Activated CD4-positive, CD25-positive, alpha-beta regulatory T cell treated with anti-CD3 and anti-CD28 coated beads, Interleukin-2, amount 50 U/mL, for 24 hours (primary cell): Measurements from ENCODE around the gene CD207.
"Not testable (repeated sequence)": the region's sequence is repeated elsewhere in the genome, so short reads cannot be mapped to it uniquely, and the experiment has no call there.

Experiments used
- ATAC-seq, 2 donors: fragments of 150-1000 bp; cut with Tn5 transposase; one replicate each; pipeline ENCODE4 v1.10.0; 2021; ENCODE audit warnings: mild to moderate bottlenecking in 1 of 2, moderate library complexity in 1 of 2

Gene CD207

DNA sequence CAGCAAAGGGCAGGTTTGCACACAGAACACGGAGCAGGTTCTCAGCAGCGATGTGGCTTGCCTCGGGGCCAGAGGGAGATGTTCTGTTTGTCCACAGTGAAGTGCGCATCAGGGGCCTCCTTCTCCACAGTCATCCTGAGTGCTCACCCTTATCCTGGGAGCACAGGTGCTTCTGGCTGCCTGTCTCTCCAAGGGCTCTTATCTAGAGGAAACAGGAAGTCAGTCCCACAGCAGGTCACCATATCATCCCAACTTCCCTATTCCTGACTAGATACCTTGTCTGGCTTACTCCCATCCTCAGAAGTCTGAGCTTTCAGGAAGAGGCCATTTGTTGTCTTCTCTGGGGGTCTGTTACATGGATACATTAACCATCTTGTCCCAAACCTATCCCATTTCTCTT is at the start of gene CD207:
Gene CD207, minus strand, starts transcription at position 174 of the 400 bp plus-strand sequence. Its CDS starts 40 bp downstream, at position 134.
- ATAC-seq, result no peak

DNA sequence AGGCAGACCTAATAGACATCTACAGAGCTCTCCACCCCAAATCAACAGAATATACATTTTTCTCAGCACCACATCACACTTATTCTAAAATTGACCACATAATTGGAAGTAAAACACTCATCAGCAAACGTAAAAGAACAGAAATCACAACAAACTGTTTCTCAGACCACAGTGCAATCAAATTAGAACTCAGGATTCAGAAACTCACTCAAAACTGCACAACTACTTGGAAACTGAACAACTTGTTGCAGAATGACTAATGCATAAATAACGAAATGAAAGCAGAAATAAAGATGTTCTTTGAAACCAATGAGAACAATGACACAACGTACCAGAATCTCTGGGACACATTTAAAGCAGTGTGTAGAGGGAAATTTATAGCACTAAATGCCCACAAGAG is 42.9 kb upstream of the CD207 start:
- ATAC-seq, result not testable (repeated sequence)

- ATAC-seq, result not testable (repeated sequence)
Observed at GRCh38 chr2:70876138-70876537, 40.5 kb upstream of the CD207 start.

- ATAC-seq, result no peak
Observed at GRCh38 chr2:70873541-70873940, 37.9 kb upstream of the CD207 start.

- ATAC-seq, result peak; percentile 81 to 85
Observed at GRCh38 chr2:70871398-70872211, 36.0 kb upstream of the CD207 start.

GRCh38 chr2:70870790-70871189 is 35.2 kb upstream of the CD207 start:
- ATAC-seq, result no peak

GRCh38 chr2:70868970-70869369 is 33.4 kb upstream of the CD207 start:
- ATAC-seq, result no peak

GRCh38 chr2:70861777-70862625 is 26.4 kb upstream of the CD207 start:
- ATAC-seq, result peak; percentile 33 to 56

DNA sequence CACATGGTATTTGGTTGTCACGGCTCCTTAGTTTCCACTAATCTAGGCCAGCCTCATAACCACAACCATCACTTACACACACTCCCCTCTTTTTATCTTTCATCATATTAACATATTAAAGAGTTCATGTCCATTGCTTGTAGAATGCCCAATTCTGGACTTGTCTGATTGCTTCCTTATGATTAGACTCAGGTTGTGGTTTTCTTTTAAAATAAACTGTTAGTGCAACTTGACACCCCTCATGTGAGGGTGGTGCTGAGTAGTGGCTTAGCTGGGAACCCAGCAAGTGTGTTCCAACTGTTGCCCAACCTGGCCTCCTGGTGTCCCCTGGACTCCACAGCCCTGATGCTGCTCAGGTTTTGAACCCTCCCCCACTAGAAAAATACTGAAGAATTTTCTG is 20.1 kb upstream of the CD207 start:
- ATAC-seq, result no peak

GRCh38 chr2:70854411-70854810 is 18.8 kb upstream of the CD207 start:
- ATAC-seq, result no peak

- ATAC-seq, result no peak
Observed at GRCh38 chr2:70852824-70853223, 17.2 kb upstream of the CD207 start.

DNA sequence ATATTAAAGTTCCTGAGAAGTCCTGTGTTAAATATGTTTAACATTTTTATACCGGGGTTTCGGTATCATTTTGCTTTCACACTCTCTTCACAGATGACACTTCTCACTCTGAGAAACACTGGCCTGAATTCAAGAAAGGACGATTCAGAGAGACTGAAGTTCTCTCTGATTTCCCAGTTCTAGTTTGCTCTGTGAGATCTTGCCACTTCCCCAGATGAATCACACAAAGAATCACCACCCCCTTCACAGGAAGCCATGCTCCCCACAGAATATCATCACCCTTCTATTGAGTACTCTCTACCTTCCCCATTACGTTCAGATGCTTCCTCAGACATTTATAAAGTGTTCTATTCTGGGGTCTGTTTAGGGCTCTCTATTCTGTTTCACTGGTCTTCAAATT is 16.1 kb upstream of the CD207 start:
- ATAC-seq, result peak; percentile 84 to 89

DNA sequence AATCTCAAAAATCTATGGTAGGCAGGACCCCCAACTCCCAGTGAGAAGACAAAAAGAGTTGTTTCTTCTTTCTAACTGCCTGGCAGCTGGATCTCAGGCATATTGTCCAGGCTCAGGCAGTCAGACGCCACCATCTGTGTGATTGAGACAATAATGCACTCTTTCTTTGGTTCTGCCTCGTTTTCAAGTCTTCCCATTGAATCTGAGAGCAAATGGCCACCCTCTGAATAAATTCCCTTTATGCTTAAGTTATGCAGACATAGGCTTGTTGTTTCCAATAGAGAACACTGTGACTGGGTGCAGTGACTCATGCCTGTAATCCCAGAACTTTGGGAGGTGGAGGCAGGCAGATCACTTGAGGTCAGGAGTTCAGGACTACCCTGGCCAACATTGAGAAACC is 15.3 kb upstream of the CD207 start:
- no peak for ATAC-seq

- no peak for ATAC-seq
Observed at GRCh38 chr2:70842401-70842800, 6.8 kb upstream of the CD207 start.

DNA sequence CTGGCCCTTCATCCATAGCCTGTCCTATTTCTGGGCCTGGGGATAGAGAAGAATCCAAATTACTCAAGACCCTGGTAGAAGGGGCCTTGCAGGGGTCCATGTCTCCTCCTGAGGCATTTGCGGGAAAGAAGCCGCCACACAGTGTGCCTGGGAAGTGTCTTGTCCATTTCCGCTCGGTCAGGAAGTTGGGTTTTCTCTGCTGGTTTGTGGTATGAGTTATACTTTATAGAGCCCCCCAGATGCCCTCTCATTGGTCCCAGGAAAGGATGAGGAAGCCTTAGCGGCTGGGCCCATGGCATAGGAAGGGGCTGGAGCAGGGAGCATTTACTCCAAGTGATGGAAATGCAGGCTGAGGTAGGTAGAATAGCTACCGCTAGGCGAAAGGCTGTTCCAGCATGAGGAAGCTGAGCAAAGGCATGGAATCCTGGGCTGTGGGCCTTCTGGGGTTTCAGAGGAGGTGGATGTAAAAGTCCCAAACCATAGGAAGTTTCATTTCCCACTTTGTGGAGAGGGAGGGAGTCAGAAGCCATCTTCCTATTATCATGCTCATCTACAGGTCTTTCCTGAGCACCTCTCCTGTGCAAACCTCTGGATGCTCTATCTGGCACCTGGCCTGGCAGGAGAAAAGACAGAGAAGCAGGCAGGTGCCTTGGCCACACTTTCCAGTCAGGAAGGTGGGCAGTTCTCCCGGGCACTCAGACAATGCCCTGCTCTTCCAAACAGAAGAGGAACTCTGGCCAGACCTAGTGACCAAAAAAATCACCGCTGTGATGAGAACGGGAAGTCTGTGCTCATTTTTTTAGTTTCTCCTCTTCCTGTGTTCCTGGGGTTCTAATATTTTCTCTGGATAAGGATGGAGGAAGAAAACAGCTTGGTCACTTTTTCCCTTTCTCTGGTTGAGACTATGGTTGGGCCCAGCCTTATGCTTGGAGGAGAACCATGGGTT is 2.6 kb upstream of the CD207 start:
- ATAC-seq, result no peak

GRCh38 chr2:70834881-70835280 is 735 bp downstream of the CD207 start:
- ATAC-seq, result no peak

GRCh38 chr2:70834106-70834505 is 1.5 kb downstream of the CD207 start:
- ATAC-seq, result no peak

DNA sequence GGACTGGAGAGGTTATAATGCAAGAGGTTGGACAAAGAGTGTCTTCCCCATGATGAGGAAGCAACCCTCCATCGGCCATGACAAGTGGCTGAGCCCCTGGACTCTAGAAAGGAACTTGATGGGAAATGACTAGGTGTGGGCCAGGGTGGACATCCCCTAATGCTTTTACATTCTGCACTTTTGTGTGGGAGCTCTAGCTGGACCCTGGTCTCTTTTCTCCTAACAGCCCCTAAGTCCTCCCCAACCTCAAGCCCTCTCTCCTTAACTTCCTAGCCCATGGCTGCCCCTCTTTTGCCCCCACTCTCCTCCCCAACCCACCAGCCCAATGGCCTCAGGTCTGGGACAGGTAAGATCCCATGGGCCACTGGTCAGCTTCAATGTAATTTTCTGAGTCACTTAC is 2.4 kb downstream of the CD207 start:
- no peak for ATAC-seq

DNA sequence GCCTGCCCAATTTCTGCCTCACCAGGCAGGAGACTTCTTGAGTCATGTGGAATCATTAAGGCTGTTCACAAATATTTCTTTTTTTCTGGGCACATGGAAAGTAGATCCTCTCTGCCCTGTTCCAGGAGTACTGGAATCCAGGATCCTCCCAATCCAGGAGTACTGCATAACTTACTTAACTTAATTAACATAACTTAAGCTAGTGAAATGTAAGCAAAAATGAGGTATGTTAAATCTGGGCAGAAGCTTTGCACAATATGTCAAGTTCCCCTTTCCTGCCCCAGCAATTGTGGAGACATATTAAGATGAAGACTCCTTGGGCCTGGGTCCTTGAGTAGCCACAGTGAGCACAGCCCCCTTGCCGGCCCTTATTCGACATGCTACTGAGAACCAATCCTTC is 3.2 kb downstream of the CD207 start:
- ATAC-seq, result no peak

DNA sequence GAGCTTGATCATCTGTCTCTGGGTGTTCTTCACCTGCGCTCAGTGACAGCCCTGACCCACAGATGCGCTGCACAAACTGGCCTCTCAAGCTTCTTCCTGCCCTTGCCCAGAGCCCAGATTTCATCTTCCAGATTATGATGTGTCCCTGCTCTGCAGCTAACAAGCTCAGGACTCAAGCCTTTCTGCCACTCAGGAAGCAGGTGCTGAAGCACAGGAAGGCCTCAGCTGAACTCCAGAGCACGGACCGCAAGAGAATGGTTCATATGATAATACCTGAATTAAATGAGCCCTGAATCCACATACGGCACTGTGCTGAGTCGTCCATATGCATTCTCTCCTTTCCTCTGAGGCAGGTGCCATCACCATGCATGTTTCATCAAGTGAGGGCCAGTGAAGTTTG is 3.8 kb downstream of the CD207 start:
- no peak for ATAC-seq

- no peak for ATAC-seq
Observed at GRCh38 chr2:70830366-70830765, 5.2 kb downstream of the CD207 start.

DNA sequence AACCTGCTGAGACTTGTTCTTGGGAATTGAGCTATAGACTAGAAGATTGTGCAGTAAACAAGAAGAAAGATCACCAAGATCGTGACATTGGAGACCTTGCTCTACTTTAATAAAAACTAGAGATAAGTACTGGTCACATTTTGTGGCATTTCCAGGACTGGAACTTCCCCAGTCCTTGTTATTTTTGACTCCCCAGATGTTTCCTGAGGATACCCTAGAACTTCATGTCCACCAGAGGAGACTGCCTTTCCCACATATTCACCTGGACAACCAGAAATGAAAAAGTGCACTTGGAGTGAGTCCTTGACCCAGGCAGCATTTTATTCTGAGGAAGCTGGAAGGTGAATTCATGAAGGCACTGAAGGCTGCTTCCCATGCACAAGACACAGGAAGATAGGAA is 5.7 kb downstream of the CD207 start:
- no peak for ATAC-seq
